Esophagus muscularis mucosa (tissue), 4 donors: Measurements from ENCODE around the gene LRRC4C. TPM values are rescaled to one million over a fixed set of nuclear protein-coding genes. Genes with fewer than 3 reads are reported as not detected.
"Not testable (repeated sequence)": the region's sequence is repeated elsewhere in the genome, so short reads cannot be mapped to it uniquely, and the experiment has no call there.

Source experiments
- DNase-seq: peaks from one replicate; pipeline ENCODE4 v3.0.0-alpha.2; 2017; ENCODE audit errors: extremely low spot score
- H3K27ac ChIP-seq, 4 donors: fragments of 200-600 bp; sonication (generic); replicated peaks in 1 of 4; 1 replicate in 3 of 4; 2 replicates in 1 of 4; pipeline ENCODE4 v1.5.1; 2016 to 2019; ENCODE audit warnings: mild to moderate bottlenecking in 1 of 4
- H3K27me3 ChIP-seq, 4 donors: fragments of 200-600 bp; sonication (generic); one replicate each; pipeline versions ENCODE4 v1.5.1 to v1.6.0; 2016 to 2019
- H3K36me3 ChIP-seq, 4 donors: fragments of 200-600 bp; sonication (generic); one replicate each; pipeline ENCODE4 v1.5.1; 2016 to 2019
- H3K4me1 ChIP-seq, 4 donors: fragments of 200-600 bp; sonication (generic); one replicate each; pipeline ENCODE4 v1.5.1; 2016 to 2019
- H3K4me3 ChIP-seq, 4 donors: fragments of 200-600 bp; sonication (generic); 1 replicate in 2 of 4; 2 replicates in 2 of 4; pipeline ENCODE4 v1.5.1; 2016 to 2019; ENCODE audit warnings: mild to moderate bottlenecking in 4 of 4, moderate library complexity in 1 of 4
- H3K9me3 ChIP-seq, 4 donors: fragments of 200-600 bp; sonication (generic); 1 replicate in 3 of 4; 2 replicates in 1 of 4; pipeline ENCODE4 v1.5.1; 2016 to 2019
- CTCF ChIP-seq, 3 experiments: fragments of 200-600 bp in 2 of 3; fragments of 450-650 bp in 1 of 3; sonication (generic) in 2 of 3; IDR thresholded peaks; one replicate each; pipeline ENCODE4 v1.5.1; 2017 to 2019; ENCODE audit warnings: antibody characterized with exemption in 3 of 3, mild to moderate bottlenecking in 2 of 3, moderate library complexity in 1 of 3
- EP300 ChIP-seq: sonication (generic); formaldehyde crosslinking; IDR thresholded peaks from one replicate; pipeline ENCODE4 v1.6.1; 2017; ENCODE audit warnings: antibody characterized with exemption
- POLR2A ChIP-seq: fragments of 450-650 bp; IDR thresholded peaks from one replicate; pipeline ENCODE4 v1.6.1; 2017; ENCODE audit warnings: antibody characterized with exemption, moderate library complexity, mild to moderate bottlenecking, low read depth
- POLR2AphosphoS5 ChIP-seq, 2 donors: sonication (generic); formaldehyde crosslinking; IDR thresholded peaks; one replicate each; pipeline ENCODE4 v1.6.1; 2017; ENCODE audit warnings: antibody characterized with exemption in 2 of 2
- WGBS: methylation state at CpG from one replicate; pipeline ENCODE4 v1.1.5; 2018; 5-methylcytosine and 5-hydroxymethylcytosine counted together
- intact Hi-C: fragments of 100-400 bp; cut with DNase I; formaldehyde crosslinking; loops from one replicate; pipeline ENCODE4 v1.15.1; 2023
- total RNA-seq, 4 donors: library from RNA; depleted of rRNA; stranded (reverse); fragments of >200 nt; gene quantifications; one replicate each; pipeline versions ENCODE4 v1.1.0 to v1.2.1, GENCODE V29; 2016

The LRRC4C gene
- total RNA-seq, 4 donors from 2014 or later: 1.2 to 4.0 (median 2.2) TPM

- Histone ChIP-seq H3K9me3 (no peaks in the 10 kb centered on the region), H3K4me3 (no peak overlapping the region), H3K27me3 (no peaks in the 10 kb centered on the region), H3K27ac (no peak overlapping the region), H3K36me3 (no peaks in the 10 kb centered on the region), H3K4me1 (no peaks in the 10 kb centered on the region)
- no peak for DNase-seq
- 71% methylated on average over 1 of the region's 1 CpG for whole genome bisulfite sequencing
- TF ChIP-seq CTCF (IDR thresholded peaks at IDR 0.05) (no peak), POLR2AphosphoS5 (IDR thresholded peaks at IDR 0.05) (no peak), EP300 (no peak), POLR2A (no peak)
- intact Hi-C loops: no loop called here
Observed at GRCh38 chr11:40952479-40952878, 507.0 kb downstream of the LRRC4C start.

GRCh38 chr11:40938002-40938401, 521.5 kb downstream of the LRRC4C start:
- no peaks in the 10 kb centered on the region for H3K36me3 ChIP-seq
- intact Hi-C loops: no loop called here
- TF ChIP-seq POLR2AphosphoS5 (IDR thresholded peaks at IDR 0.05): no peak
- TF ChIP-seq POLR2A: no peak
- TF ChIP-seq CTCF (IDR thresholded peaks at IDR 0.05): no peak
- no peak for TF ChIP-seq EP300
- H3K9me3 ChIP-seq: no peaks in the 10 kb centered on the region
- DNase-seq: no peak
- H3K27ac ChIP-seq: no peak overlapping the region
- no peak overlapping the region for H3K4me3 ChIP-seq
- H3K4me1 ChIP-seq: no peaks in the 10 kb centered on the region
- WGBS: 31% methylated on average over 4 of the region's 4 CpGs
- no peaks in the 10 kb centered on the region for H3K27me3 ChIP-seq

- H3K27ac ChIP-seq: no peak overlapping the region
- 21% methylated on average over 2 of the region's 2 CpGs for WGBS
Observed at GRCh38 chr11:40924915-40925314, 534.5 kb downstream of the LRRC4C start.

GRCh38 chr11:40921246-40921645, 538.2 kb downstream of the LRRC4C start:
- H3K27ac ChIP-seq: no peak overlapping the region
- H3K4me3 ChIP-seq: no peak overlapping the region
- H3K27me3 ChIP-seq: no peaks in the 10 kb centered on the region
- H3K36me3 ChIP-seq: no peaks in the 10 kb centered on the region
- TF ChIP-seq POLR2AphosphoS5 (IDR thresholded peaks at IDR 0.05): no peak
- no peaks in the 10 kb centered on the region for H3K4me1 ChIP-seq
- DNase-seq: no peak
- intact Hi-C loops: no loop called here
- H3K9me3 ChIP-seq: no peaks in the 10 kb centered on the region

More at GRCh38 chr11:40924915-40925314, 534.5 kb downstream of the LRRC4C start:
- TF ChIP-seq POLR2AphosphoS5 (IDR thresholded peaks at IDR 0.05) (no peak), CTCF (IDR thresholded peaks at IDR 0.05) (no peak), POLR2A (no peak), EP300 (no peak)
- Histone ChIP-seq H3K4me1 (no peaks in the 10 kb centered on the region), H3K9me3 (no peaks in the 10 kb centered on the region), H3K4me3 (no peak overlapping the region), H3K36me3 (no peaks in the 10 kb centered on the region), H3K27me3 (no peaks in the 10 kb centered on the region)
- DNase-seq: no peak
- intact Hi-C loops: no loop called here

GRCh38 chr11:40910774-40911173, 548.7 kb downstream of the LRRC4C start:
- WGBS: 70% methylated on average over 4 of the region's 6 CpGs
- H3K4me3 ChIP-seq, intact Hi-C loops, DNase-seq, H3K9me3 ChIP-seq, H3K4me1 ChIP-seq, H3K27me3 ChIP-seq, H3K36me3 ChIP-seq, H3K27ac ChIP-seq: not testable (repeated sequence)

GRCh38 chr11:40894501-40894900, 565.0 kb downstream of the LRRC4C start:
- WGBS: 76% methylated on average over 2 of the region's 2 CpGs
- intact Hi-C loops: no loop called here
- Histone ChIP-seq H3K4me1 (no peaks in the 10 kb centered on the region), H3K4me3 (no peak overlapping the region), H3K27ac (no peak overlapping the region), H3K27me3 (no peaks in the 10 kb centered on the region), H3K9me3 (no peaks in the 10 kb centered on the region), H3K36me3 (no peaks in the 10 kb centered on the region)
- no peak for DNase-seq
- TF ChIP-seq POLR2AphosphoS5 (IDR thresholded peaks at IDR 0.05): no peak
- TF ChIP-seq EP300: no peak
- TF ChIP-seq POLR2A: no peak
- TF ChIP-seq CTCF (IDR thresholded peaks at IDR 0.05): no peak
